Neuron (in vitro differentiated cells): Measurements from ENCODE around the gene LRAT.
"Not testable (repeated sequence)": the region's sequence is repeated elsewhere in the genome, so short reads cannot be mapped to it uniquely, and the experiment has no call there.

Experiments used
- H2AFZ ChIP-seq: one replicate; pipeline ENCODE4 v1.6.1; 2013; ENCODE audit warnings: low read depth, mild to moderate bottlenecking, inconsistent platforms, low read length, moderate library complexity
- H3K27me3 ChIP-seq: one replicate; pipeline ENCODE4 v1.6.1; 2013; ENCODE audit warnings: low read length; ENCODE audit not compliant: insufficient read depth
- H3K36me3 ChIP-seq: one replicate; pipeline ENCODE4 v1.6.1; 2013; ENCODE audit warnings: low read length; ENCODE audit not compliant: insufficient read depth
- H3K4me1 ChIP-seq: one replicate; pipeline ENCODE4 v1.6.1; 2013; ENCODE audit warnings: low read length; ENCODE audit not compliant: insufficient read depth
- H3K4me3 ChIP-seq: 2 replicates; pipeline ENCODE4 v1.5.1; 2013; ENCODE audit warnings: mild to moderate bottlenecking, low read length, moderate library complexity
- H3K9me3 ChIP-seq: one replicate; pipeline ENCODE4 v1.6.1; 2013; ENCODE audit warnings: low read length

Gene LRAT

DNA sequence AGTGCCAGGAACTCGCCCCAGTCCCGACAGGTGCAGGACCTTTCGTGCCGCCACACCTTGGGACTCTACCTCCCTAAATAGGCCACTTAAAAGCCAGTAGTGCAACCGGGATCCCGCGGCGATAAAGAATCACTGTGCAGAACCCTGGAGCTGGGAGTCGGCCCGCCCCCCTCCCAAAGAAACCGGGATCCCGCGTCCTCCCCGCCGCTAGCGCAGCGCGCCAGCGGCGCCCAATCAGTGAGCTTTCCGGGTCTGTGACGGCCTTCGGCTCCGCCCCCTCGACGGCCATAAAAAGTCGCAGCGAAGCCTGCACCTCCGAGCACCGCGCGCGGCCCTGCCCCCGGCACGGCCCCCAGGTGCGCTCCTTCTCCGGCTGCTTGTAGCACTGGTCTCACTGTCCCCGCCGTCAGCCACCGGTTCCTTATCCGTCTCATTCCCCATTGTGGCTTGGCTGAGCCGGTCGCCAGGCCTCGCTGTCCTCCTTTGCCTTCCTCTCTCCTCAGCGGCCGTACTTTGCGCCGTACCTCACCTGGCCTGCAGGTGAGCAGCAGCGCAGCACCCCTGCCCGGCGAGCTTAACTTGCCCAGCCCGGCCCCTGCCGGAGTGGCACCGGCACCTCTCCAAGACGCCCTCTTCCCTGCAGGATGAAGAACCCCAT is at the start of gene LRAT:
Gene LRAT (plus strand): TSS at position 318 of the 658 bp plus-strand sequence. CDS start 327 bp downstream, at position 645.
- peaks cover 67% of the 10 kb centered on the region for H3K27me3 ChIP-seq

DNA sequence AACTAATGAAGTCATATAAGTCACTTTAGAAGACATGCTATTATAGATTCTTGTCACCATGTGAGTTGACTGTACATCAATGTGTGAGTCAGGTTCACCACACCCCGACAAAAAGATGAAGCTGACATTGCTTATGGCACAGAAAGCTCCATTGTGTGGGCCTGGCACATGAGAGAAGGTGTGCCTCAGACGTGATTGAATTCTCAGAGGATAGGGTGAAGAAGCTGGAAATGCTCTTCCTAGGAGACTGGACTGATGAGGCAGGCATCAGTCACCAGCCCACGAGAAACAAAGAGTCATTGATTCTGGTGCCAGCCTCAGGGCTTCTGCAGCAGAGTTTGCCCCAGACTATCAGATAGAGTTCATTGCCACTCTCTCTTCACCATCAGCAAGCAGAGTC is 35.9 kb upstream of the LRAT start:
- no peaks in the 10 kb centered on the region for H3K27me3 ChIP-seq
- no peak overlapping the region for H2AFZ ChIP-seq
- H3K9me3 ChIP-seq, result no peaks in the 10 kb centered on the region
- no peak overlapping the region for H3K4me3 ChIP-seq
- no peaks in the 10 kb centered on the region for H3K4me1 ChIP-seq
- H3K36me3 ChIP-seq, result no peaks in the 10 kb centered on the region

More for the DNA sequence above, at the start of gene LRAT:
- peaks cover 6% of the 10 kb centered on the region for H3K9me3 ChIP-seq
- H3K4me3 ChIP-seq, result no peak within 1 kb of the TSS
- no peaks in the 10 kb centered on the region for H3K36me3 ChIP-seq
- no peak within 1 kb of the TSS for H2AFZ ChIP-seq
- H3K4me1 ChIP-seq, result peaks cover 9% of the 10 kb centered on the region

DNA sequence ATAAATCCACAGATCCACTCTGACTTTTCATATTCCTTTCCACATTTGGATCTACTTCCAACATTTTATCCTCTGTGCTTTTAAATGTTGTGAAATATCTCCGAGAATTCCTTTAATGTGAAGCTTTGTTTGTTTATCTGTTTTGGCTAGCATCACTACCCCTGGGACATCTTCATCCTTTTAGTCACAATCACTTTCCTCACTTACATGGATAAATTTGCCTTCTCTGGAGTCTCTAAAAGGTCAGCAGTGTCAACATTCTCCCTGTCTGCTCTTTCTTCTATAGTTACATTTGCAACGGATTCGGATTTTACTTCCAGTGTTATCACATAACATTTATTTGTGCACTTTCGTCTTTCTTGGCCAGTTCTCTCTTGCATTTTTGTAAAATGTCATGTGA is 34.2 kb upstream of the LRAT start:
- Histone ChIP-seq H3K27me3 (no peaks in the 10 kb centered on the region), H3K36me3 (no peaks in the 10 kb centered on the region), H3K9me3 (no peaks in the 10 kb centered on the region), H3K4me3 (no peak overlapping the region), H2AFZ (no peak overlapping the region), H3K4me1 (no peaks in the 10 kb centered on the region)

DNA sequence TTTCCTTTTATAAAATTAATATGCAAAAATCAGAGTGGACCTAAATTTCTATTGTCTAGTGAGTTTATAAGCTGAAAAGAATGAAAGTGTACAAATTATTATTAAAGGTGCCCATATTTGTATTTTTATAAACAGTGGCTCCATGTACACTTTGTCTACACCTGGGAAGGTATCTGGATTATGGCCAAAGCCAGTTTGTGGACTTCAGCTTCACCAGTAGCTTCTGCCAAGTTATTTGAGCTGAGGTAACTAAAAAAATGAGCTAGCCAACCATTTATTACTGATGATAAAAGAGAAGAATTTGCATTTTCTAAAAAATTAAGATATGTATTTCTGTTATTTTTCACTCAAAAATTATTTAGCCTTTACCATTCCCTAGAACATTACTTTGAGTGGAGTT is 32.3 kb upstream of the LRAT start:
- Histone ChIP-seq H3K36me3 (no peaks in the 10 kb centered on the region), H3K4me3 (no peak overlapping the region), H3K27me3 (no peaks in the 10 kb centered on the region), H3K4me1 (no peaks in the 10 kb centered on the region), H3K9me3 (no peaks in the 10 kb centered on the region), H2AFZ (no peak overlapping the region)

DNA sequence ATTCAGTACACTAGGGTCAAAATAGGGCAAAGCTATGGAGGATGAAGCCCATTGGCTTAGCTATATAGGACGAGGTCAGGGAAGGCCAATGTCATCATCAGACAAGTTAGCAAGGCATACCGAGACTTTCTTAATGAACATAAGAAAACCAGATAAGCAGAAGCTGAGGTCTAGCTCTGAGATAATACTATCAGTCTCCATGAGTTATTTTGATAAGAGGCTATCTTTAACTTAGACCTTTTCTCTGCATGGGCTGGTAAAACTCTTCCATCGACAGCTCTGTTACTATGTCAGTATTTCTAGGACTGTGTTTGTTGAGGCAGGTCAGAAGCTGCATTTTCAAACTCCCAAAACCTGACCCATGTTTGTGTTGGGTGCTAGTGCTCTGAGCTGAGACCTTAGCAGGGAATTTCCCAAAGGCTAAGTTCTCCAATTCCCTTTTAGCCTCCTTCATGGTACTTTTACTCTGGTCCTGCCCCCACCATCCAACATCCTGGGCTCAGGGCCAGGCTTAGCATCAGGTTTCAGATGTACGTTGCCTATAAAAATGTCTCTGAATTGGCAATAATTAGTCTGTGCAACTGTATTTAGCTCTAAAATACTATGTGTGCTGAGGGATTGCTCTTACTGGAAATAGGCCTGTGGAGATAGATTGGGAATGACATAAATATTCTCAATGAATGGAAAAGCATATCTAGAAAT is 29.3 kb upstream of the LRAT start:
- Histone ChIP-seq H3K27me3 (no peaks in the 10 kb centered on the region), H3K36me3 (no peaks in the 10 kb centered on the region), H2AFZ (no peak overlapping the region), H3K4me3 (no peak overlapping the region), H3K9me3 (no peaks in the 10 kb centered on the region), H3K4me1 (no peaks in the 10 kb centered on the region)

DNA sequence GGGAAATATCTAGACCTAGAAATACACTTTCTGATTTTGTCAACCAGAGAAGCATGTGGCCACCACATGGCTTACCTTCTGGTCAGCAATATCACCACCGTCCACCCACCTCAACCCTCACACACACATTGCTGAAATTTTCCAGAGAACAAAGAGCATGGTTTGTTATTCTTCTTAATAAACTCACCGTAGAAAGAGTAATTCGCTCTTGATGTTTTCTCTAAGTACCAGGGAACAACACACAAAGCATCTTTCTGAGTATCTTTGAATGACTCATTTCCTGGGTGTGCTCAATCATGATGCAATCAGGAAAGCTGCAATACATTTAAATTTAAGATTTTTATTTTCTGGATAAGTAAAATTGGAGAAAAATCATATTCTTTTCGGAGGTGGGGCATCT is 24.7 kb upstream of the LRAT start:
- H3K4me3 ChIP-seq, result no peak overlapping the region
- no peaks in the 10 kb centered on the region for H3K36me3 ChIP-seq
- H2AFZ ChIP-seq, result no peak overlapping the region
- no peaks in the 10 kb centered on the region for H3K9me3 ChIP-seq
- no peaks in the 10 kb centered on the region for H3K4me1 ChIP-seq
- H3K27me3 ChIP-seq, result no peaks in the 10 kb centered on the region

DNA sequence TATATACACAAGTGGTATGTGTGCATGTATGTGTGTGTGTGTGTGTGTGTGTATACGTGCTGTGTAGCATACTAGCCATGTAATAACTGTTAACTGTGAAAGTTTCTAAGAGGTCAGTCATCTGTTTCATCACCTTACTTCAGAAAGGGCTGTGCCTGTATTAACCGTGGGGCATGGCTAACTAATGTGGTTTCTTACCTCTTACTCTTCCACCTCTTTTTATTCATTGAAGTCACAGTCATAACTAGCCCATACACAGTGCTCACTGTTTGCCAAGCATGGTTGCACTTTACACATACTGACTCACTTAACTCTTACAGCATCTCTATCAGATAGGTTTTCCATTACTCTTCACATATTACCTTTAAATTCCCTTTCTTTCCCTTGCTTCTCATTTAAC is 23.7 kb upstream of the LRAT start:
- Histone ChIP-seq H3K27me3 (no peaks in the 10 kb centered on the region), H3K4me1 (no peaks in the 10 kb centered on the region), H3K36me3 (no peaks in the 10 kb centered on the region), H3K4me3 (no peak overlapping the region), H3K9me3 (no peaks in the 10 kb centered on the region), H2AFZ (no peak overlapping the region)

DNA sequence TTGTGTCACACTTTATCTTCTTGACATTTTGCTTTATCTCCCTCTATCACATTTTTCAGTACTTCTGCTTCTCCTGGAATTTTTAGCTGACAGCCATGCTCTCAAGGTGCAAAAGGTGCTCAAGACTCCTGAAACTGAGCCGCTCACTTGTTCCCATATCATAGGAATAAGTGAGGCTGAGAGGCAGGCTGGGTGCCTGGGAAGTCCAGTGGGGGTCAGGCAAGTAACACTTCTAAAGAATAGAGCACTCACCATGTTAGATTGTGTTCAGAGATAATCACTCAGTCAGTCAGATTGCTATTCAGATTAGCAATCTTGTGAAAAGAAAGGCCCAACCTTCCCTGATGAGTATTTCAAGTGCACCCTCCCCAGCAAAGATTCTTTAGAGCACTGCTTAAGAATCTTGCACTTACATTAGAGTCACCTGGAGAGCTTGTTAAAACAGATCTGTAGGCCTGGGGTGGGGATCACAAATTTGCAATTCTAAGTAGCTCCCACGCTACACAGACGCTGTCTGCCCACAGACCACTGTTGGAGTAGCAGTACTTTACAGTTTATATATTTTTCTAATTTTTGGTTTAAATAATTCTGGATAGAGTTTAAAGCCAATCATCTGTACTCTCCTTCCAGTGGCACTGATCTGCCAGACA is 23.1 kb upstream of the LRAT start:
- Histone ChIP-seq H3K4me1 (no peaks in the 10 kb centered on the region), H3K9me3 (no peaks in the 10 kb centered on the region), H2AFZ (no peak overlapping the region), H3K27me3 (no peaks in the 10 kb centered on the region), H3K36me3 (no peaks in the 10 kb centered on the region), H3K4me3 (no peak overlapping the region)

DNA sequence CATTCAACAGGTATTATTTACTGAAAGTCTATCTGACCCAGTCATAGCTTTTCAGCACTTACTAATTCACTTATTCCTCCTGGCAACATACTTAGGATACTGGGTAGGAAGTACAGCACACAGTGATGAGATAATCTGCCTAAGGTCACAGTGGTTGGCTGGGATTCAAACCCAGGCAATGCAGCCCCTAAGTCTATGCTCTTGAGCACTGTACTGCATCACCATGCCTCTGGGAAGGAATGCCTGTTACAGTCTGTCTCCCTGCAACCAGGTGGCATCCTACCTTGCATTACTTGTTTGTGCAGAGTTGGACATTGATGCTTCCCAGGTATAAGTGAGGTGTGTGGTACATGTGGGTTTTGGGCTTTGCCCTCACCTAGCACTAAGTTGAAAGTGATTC is 21.5 kb upstream of the LRAT start:
- H3K4me3 ChIP-seq, result no peak overlapping the region
- H3K27me3 ChIP-seq, result no peaks in the 10 kb centered on the region
- no peak overlapping the region for H2AFZ ChIP-seq
- H3K36me3 ChIP-seq, result no peaks in the 10 kb centered on the region
- H3K4me1 ChIP-seq, result peaks cover 4% of the 10 kb centered on the region
- H3K9me3 ChIP-seq, result no peaks in the 10 kb centered on the region

DNA sequence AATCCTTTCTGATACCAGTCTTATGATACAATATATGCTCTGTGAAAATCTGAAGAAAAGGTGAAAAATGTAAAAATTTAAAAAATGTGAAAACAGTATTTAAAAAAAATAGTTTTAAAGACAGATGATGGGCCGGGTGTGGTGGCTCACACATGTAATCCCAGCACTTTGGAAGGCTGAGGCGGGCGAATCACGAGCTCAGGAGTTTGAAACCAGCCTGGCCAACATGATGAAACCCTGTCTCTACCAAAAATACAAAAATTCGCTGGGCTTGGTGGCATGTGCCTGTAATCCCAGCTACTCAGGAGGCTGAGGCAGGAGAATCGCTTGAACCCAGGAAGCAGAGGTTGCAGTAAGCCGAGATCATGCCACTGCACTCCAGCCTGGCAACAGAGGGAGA is 20.2 kb upstream of the LRAT start:
- H3K4me3 ChIP-seq, H2AFZ ChIP-seq, H3K9me3 ChIP-seq, H3K36me3 ChIP-seq, H3K27me3 ChIP-seq: not testable (repeated sequence)
- H3K4me1 ChIP-seq, result peaks cover 12% of the 10 kb centered on the region

DNA sequence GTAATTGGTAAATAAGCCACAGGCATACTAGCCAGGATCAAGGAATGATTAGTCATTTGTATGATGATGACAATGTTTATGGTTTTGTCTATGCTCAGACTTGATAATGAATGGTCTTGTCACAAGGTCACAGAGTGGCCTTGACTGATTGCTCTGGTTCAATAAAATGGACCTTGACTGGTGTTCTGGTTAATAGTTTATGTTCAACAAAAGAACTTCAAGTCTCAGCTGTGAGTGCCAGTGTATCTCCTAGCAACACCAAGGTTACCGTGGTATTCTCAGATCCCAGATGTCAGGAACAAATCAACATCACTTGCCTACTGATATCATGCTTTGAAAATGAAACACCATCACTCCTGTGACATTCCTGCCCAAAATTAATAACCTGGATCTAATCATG is 16.3 kb upstream of the LRAT start:
- Histone ChIP-seq H3K36me3 (no peaks in the 10 kb centered on the region), H2AFZ (no peak overlapping the region), H3K4me1 (peaks cover 12% of the 10 kb centered on the region), H3K9me3 (no peaks in the 10 kb centered on the region), H3K27me3 (no peaks in the 10 kb centered on the region), H3K4me3 (no peak overlapping the region)

DNA sequence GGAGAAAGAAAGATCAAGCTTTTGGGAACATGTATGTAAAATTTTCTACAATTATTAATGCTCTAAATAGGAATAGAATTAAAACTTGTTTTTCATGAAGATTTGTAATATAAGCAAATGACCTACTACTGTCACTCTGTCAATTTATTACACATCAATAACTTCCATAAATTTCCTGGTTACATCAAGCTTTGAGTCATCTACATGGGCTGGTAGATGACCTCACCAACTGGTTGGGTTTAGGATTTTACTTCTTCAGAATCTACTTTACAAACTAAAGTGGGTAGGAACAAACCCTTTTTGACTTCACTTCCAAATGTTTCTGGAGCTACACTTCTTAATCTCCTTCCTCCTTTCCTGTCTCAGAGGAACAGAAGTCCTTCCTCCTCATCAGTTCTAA is 12.0 kb upstream of the LRAT start:
- Histone ChIP-seq H3K9me3 (no peaks in the 10 kb centered on the region), H3K27me3 (no peaks in the 10 kb centered on the region), H2AFZ (no peak overlapping the region), H3K4me1 (peaks cover 12% of the 10 kb centered on the region), H3K4me3 (no peak overlapping the region), H3K36me3 (no peaks in the 10 kb centered on the region)

DNA sequence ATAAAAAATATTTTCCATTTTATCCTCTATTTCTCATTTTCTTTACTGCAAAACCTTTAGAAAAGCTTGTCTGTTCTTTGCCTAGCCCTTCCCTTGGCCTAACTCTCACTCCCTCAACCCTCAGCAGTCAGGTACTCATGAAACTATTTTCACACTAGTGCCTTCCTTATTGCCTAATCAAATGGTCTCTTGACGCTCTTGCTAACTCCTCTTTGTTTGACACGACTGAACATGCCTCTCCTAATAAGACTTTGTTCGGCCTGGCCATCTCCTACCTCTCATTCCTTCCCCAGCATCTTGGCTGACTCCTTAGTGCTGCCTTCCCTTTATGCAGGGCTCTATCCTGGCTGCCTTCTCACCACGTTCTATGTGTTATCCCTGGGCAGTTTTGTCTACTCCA is 11.1 kb upstream of the LRAT start:
- peaks cover under 1% of the 10 kb centered on the region for H3K27me3 ChIP-seq
- H3K9me3 ChIP-seq, result no peaks in the 10 kb centered on the region
- H3K36me3 ChIP-seq, result no peaks in the 10 kb centered on the region
- H3K4me3 ChIP-seq, result no peak overlapping the region
- H2AFZ ChIP-seq, result no peak overlapping the region
- H3K4me1 ChIP-seq, result peaks cover 4% of the 10 kb centered on the region
